Hepatocyte (in vitro differentiated cells): ENCODE results near the gene CDKL4.

Source experiments
- EZH2 ChIP-seq: fragments of 200-600 bp; sonication (generic); IDR thresholded peaks from 2 replicates; pipeline ENCODE4 v1.6.1; 2016; ENCODE audit warnings: antibody characterized with exemption, mild to moderate bottlenecking, borderline replicate concordance
- EZH2phosphoT487 ChIP-seq: fragments of 200-600 bp; sonication (generic); IDR thresholded peaks from one replicate; pipeline ENCODE4 v1.6.1; 2018; ENCODE audit warnings: antibody characterized with exemption, mild to moderate bottlenecking, low read depth, moderate library complexity; ENCODE audit not compliant: unreplicated experiment, severe bottlenecking
- TF ChIP-seq, protein P1 (sequence below): fragments of 200-600 bp; sonication (generic); IDR thresholded peaks from 2 replicates; pipeline ENCODE4 v1.5.1; 2016; ENCODE audit warnings: antibody characterized with exemption, mild to moderate bottlenecking; ENCODE audit not compliant: poor library complexity

DNA sequence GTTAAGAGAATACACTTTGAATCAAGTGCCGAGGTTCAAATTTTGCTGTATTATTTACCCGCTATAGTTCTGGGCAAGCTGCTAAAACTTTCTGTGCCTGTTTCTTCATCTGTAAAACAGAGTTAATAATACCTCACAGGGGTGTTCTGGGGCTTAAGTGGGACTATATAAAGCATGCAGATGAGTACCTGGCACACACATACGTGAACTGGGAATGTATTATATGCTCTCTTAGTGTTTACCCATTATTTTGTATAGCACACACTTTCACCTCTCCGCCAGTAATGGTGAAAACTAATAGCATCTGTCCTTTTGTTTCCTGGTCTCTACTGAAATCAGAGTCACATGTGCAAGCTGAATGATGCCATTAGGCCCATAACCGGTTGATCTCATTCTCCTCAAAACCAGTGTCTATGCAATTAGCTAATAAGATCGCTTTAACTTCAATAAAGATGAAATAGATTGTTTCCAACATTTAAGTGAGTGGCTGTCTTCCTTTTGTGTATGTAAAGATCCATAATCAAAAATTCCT, 3.8 kb upstream of the CDKL4 start:
- TF ChIP-seq EZH2 (no peak), EZH2phosphoT487 (no peak)
- TF ChIP-seq, protein P1, sequence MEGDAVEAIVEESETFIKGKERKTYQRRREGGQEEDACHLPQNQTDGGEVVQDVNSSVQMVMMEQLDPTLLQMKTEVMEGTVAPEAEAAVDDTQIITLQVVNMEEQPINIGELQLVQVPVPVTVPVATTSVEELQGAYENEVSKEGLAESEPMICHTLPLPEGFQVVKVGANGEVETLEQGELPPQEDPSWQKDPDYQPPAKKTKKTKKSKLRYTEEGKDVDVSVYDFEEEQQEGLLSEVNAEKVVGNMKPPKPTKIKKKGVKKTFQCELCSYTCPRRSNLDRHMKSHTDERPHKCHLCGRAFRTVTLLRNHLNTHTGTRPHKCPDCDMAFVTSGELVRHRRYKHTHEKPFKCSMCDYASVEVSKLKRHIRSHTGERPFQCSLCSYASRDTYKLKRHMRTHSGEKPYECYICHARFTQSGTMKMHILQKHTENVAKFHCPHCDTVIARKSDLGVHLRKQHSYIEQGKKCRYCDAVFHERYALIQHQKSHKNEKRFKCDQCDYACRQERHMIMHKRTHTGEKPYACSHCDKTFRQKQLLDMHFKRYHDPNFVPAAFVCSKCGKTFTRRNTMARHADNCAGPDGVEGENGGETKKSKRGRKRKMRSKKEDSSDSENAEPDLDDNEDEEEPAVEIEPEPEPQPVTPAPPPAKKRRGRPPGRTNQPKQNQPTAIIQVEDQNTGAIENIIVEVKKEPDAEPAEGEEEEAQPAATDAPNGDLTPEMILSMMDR: no peak
